ENCODE measurements around the gene CDKAL1.

Gene CDKAL1

GRCh38 chr6:20673458-20673857, 139.2 kb downstream of the CDKAL1 start:
- no peak overlapping the region for H3K9ac ChIP-seq (ENCODE audit: low read length in 2 of 2)
- H3K27me3 ChIP-seq (ENCODE audit: control insufficient read depth in 1 of 2, insufficient read depth in 2 of 2, low read length in 2 of 2) = no peaks in the 10 kb centered on the region
- no peak overlapping the region for H3K4me3 ChIP-seq (ENCODE audit: low read length in 2 of 2)
- H3K36me3 ChIP-seq (ENCODE audit: control insufficient read depth in 2 of 2, insufficient read depth in 2 of 2, low read length in 2 of 2) = no peaks in the 10 kb centered on the region
- no peaks in the 10 kb centered on the region for H3K9me3 ChIP-seq (ENCODE audit: control insufficient read depth in 2 of 2, low read length in 2 of 2)
- no peaks in the 10 kb centered on the region for H3K4me1 ChIP-seq (ENCODE audit: control insufficient read depth, insufficient read depth, low read length)
- no peak overlapping the region for H3K27ac ChIP-seq (ENCODE audit: low read length)

- Histone ChIP-seq H3K27me3 (ENCODE audit: control insufficient read depth in 1 of 2, insufficient read depth in 2 of 2, low read length in 2 of 2) (no peaks in the 10 kb centered on the region), H3K9ac (ENCODE audit: low read length in 2 of 2) (no peak overlapping the region), H3K4me1 (ENCODE audit: control insufficient read depth, insufficient read depth, low read length) (no peaks in the 10 kb centered on the region), H3K4me3 (ENCODE audit: low read length in 2 of 2) (no peak overlapping the region), H3K9me3 (ENCODE audit: control insufficient read depth in 2 of 2, low read length in 2 of 2) (no peaks in the 10 kb centered on the region), H3K27ac (ENCODE audit: low read length) (no peak overlapping the region), H3K36me3 (ENCODE audit: control insufficient read depth in 2 of 2, insufficient read depth in 2 of 2, low read length in 2 of 2) (no peaks in the 10 kb centered on the region)
Measured at GRCh38 chr6:20674664-20675063, 140.4 kb downstream of the CDKAL1 start.

- no peaks in the 10 kb centered on the region for H3K36me3 ChIP-seq (ENCODE audit: control insufficient read depth in 2 of 2, insufficient read depth in 2 of 2, low read length in 2 of 2)
- H3K4me3 ChIP-seq (ENCODE audit: low read length in 2 of 2) = no peak overlapping the region
- no peak overlapping the region for H3K27ac ChIP-seq (ENCODE audit: low read length)
- no peaks in the 10 kb centered on the region for H3K9me3 ChIP-seq (ENCODE audit: control insufficient read depth in 2 of 2, low read length in 2 of 2)
- H3K4me1 ChIP-seq (ENCODE audit: control insufficient read depth, insufficient read depth, low read length) = no peaks in the 10 kb centered on the region
- H3K9ac ChIP-seq (ENCODE audit: low read length in 2 of 2) = no peak overlapping the region
- H3K27me3 ChIP-seq (ENCODE audit: control insufficient read depth in 1 of 2, insufficient read depth in 2 of 2, low read length in 2 of 2) = no peaks in the 10 kb centered on the region
Measured at GRCh38 chr6:20678831-20679352, 144.6 kb downstream of the CDKAL1 start.

GRCh38 chr6:20680697-20681165, 146.5 kb downstream of the CDKAL1 start:
- no peaks in the 10 kb centered on the region for H3K36me3 ChIP-seq (ENCODE audit: control insufficient read depth in 2 of 2, insufficient read depth in 2 of 2, low read length in 2 of 2)
- H3K9me3 ChIP-seq (ENCODE audit: control insufficient read depth in 2 of 2, low read length in 2 of 2) = no peaks in the 10 kb centered on the region
- no peak overlapping the region for H3K4me3 ChIP-seq (ENCODE audit: low read length in 2 of 2)
- H3K4me1 ChIP-seq (ENCODE audit: control insufficient read depth, insufficient read depth, low read length) = no peaks in the 10 kb centered on the region
- no peak overlapping the region for H3K27ac ChIP-seq (ENCODE audit: low read length)
- no peak overlapping the region for H3K9ac ChIP-seq (ENCODE audit: low read length in 2 of 2)
- no peaks in the 10 kb centered on the region for H3K27me3 ChIP-seq (ENCODE audit: control insufficient read depth in 1 of 2, insufficient read depth in 2 of 2, low read length in 2 of 2)

GRCh38 chr6:20681243-20681684, 147.0 kb downstream of the CDKAL1 start:
- Histone ChIP-seq H3K9me3 (ENCODE audit: control insufficient read depth in 2 of 2, low read length in 2 of 2) (no peaks in the 10 kb centered on the region), H3K27ac (ENCODE audit: low read length) (no peak overlapping the region), H3K27me3 (ENCODE audit: control insufficient read depth in 1 of 2, insufficient read depth in 2 of 2, low read length in 2 of 2) (no peaks in the 10 kb centered on the region), H3K4me1 (ENCODE audit: control insufficient read depth, insufficient read depth, low read length) (no peaks in the 10 kb centered on the region), H3K4me3 (ENCODE audit: low read length in 2 of 2) (peak overlapping the region in 1 of 2 donors; percentile 24), H3K9ac (ENCODE audit: low read length in 2 of 2) (no peak overlapping the region), H3K36me3 (ENCODE audit: control insufficient read depth in 2 of 2, insufficient read depth in 2 of 2, low read length in 2 of 2) (no peaks in the 10 kb centered on the region)

GRCh38 chr6:20684474-20684873, 150.2 kb downstream of the CDKAL1 start:
- H3K27me3 ChIP-seq (ENCODE audit: control insufficient read depth in 1 of 2, insufficient read depth in 2 of 2, low read length in 2 of 2) = no peaks in the 10 kb centered on the region
- no peak overlapping the region for H3K27ac ChIP-seq (ENCODE audit: low read length)
- H3K9ac ChIP-seq (ENCODE audit: low read length in 2 of 2) = no peak overlapping the region
- no peaks in the 10 kb centered on the region for H3K4me1 ChIP-seq (ENCODE audit: control insufficient read depth, insufficient read depth, low read length)
- no peak overlapping the region for H3K4me3 ChIP-seq (ENCODE audit: low read length in 2 of 2)
- H3K36me3 ChIP-seq (ENCODE audit: control insufficient read depth in 2 of 2, insufficient read depth in 2 of 2, low read length in 2 of 2) = no peaks in the 10 kb centered on the region
- H3K9me3 ChIP-seq (ENCODE audit: control insufficient read depth in 2 of 2, low read length in 2 of 2) = no peaks in the 10 kb centered on the region

GRCh38 chr6:20686142-20686541, 151.9 kb downstream of the CDKAL1 start:
- Histone ChIP-seq H3K4me1 (ENCODE audit: control insufficient read depth, insufficient read depth, low read length) (no peaks in the 10 kb centered on the region), H3K9ac (ENCODE audit: low read length in 2 of 2) (no peak overlapping the region), H3K27me3 (ENCODE audit: control insufficient read depth in 1 of 2, insufficient read depth in 2 of 2, low read length in 2 of 2) (no peaks in the 10 kb centered on the region), H3K9me3 (ENCODE audit: control insufficient read depth in 2 of 2, low read length in 2 of 2) (no peaks in the 10 kb centered on the region), H3K27ac (ENCODE audit: low read length) (no peak overlapping the region), H3K36me3 (ENCODE audit: control insufficient read depth in 2 of 2, insufficient read depth in 2 of 2, low read length in 2 of 2) (no peaks in the 10 kb centered on the region), H3K4me3 (ENCODE audit: low read length in 2 of 2) (no peak overlapping the region)

- Histone ChIP-seq H3K4me1 (ENCODE audit: control insufficient read depth, insufficient read depth, low read length) (no peaks in the 10 kb centered on the region), H3K36me3 (ENCODE audit: control insufficient read depth in 2 of 2, insufficient read depth in 2 of 2, low read length in 2 of 2) (no peaks in the 10 kb centered on the region), H3K9me3 (ENCODE audit: control insufficient read depth in 2 of 2, low read length in 2 of 2) (no peaks in the 10 kb centered on the region), H3K27ac (ENCODE audit: low read length) (no peak overlapping the region), H3K4me3 (ENCODE audit: low read length in 2 of 2) (no peak overlapping the region), H3K9ac (ENCODE audit: low read length in 2 of 2) (no peak overlapping the region), H3K27me3 (ENCODE audit: control insufficient read depth in 1 of 2, insufficient read depth in 2 of 2, low read length in 2 of 2) (no peaks in the 10 kb centered on the region)
Measured at GRCh38 chr6:20687494-20687893, 153.2 kb downstream of the CDKAL1 start.

GRCh38 chr6:20688710-20689500, 154.6 kb downstream of the CDKAL1 start:
- no peak overlapping the region for H3K4me3 ChIP-seq (ENCODE audit: low read length in 2 of 2)
- no peak overlapping the region for H3K9ac ChIP-seq (ENCODE audit: low read length in 2 of 2)

GRCh38 chr6:20691185-20691584, 156.9 kb downstream of the CDKAL1 start:
- H3K9ac ChIP-seq (ENCODE audit: low read length in 2 of 2) = no peak overlapping the region
- no peaks in the 10 kb centered on the region for H3K36me3 ChIP-seq (ENCODE audit: control insufficient read depth in 2 of 2, insufficient read depth in 2 of 2, low read length in 2 of 2)
- no peaks in the 10 kb centered on the region for H3K9me3 ChIP-seq (ENCODE audit: control insufficient read depth in 2 of 2, low read length in 2 of 2)
- no peak overlapping the region for H3K27ac ChIP-seq (ENCODE audit: low read length)
- no peak overlapping the region for H3K4me3 ChIP-seq (ENCODE audit: low read length in 2 of 2)
- H3K27me3 ChIP-seq (ENCODE audit: control insufficient read depth in 1 of 2, insufficient read depth in 2 of 2, low read length in 2 of 2) = no peaks in the 10 kb centered on the region
- no peaks in the 10 kb centered on the region for H3K4me1 ChIP-seq (ENCODE audit: control insufficient read depth, insufficient read depth, low read length)

More at GRCh38 chr6:20688710-20689500, 154.6 kb downstream of the CDKAL1 start:
- Histone ChIP-seq H3K4me1 (ENCODE audit: control insufficient read depth, insufficient read depth, low read length) (no peaks in the 10 kb centered on the region), H3K9me3 (ENCODE audit: control insufficient read depth in 2 of 2, low read length in 2 of 2) (no peaks in the 10 kb centered on the region), H3K27ac (ENCODE audit: low read length) (no peak overlapping the region), H3K36me3 (ENCODE audit: control insufficient read depth in 2 of 2, insufficient read depth in 2 of 2, low read length in 2 of 2) (no peaks in the 10 kb centered on the region), H3K27me3 (ENCODE audit: control insufficient read depth in 1 of 2, insufficient read depth in 2 of 2, low read length in 2 of 2) (no peaks in the 10 kb centered on the region)

- H3K27ac ChIP-seq (ENCODE audit: low read length) = no peak overlapping the region
- H3K4me3 ChIP-seq (ENCODE audit: low read length in 2 of 2) = no peak overlapping the region
Measured at GRCh38 chr6:20692023-20692422, 157.8 kb downstream of the CDKAL1 start.

More at GRCh38 chr6:20692023-20692422, 157.8 kb downstream of the CDKAL1 start:
- Histone ChIP-seq H3K4me1 (ENCODE audit: control insufficient read depth, insufficient read depth, low read length) (no peaks in the 10 kb centered on the region), H3K27me3 (ENCODE audit: control insufficient read depth in 1 of 2, insufficient read depth in 2 of 2, low read length in 2 of 2) (no peaks in the 10 kb centered on the region), H3K9ac (ENCODE audit: low read length in 2 of 2) (no peak overlapping the region), H3K9me3 (ENCODE audit: control insufficient read depth in 2 of 2, low read length in 2 of 2) (no peaks in the 10 kb centered on the region), H3K36me3 (ENCODE audit: control insufficient read depth in 2 of 2, insufficient read depth in 2 of 2, low read length in 2 of 2) (no peaks in the 10 kb centered on the region)
